Smooth muscle cell (in vitro differentiated cells): ENCODE results near the gene ZNF311. TPM values are rescaled to one million over a fixed set of nuclear protein-coding genes. Genes with fewer than 3 reads are reported as not detected.

ENCODE experiments used
- DNase-seq: peaks from one replicate; lab custom pipeline; 2025; ENCODE audit not compliant: unreplicated experiment; lab: John Stamatoyannopoulos, UW
- H2AFZ ChIP-seq: fragments of 200-600 bp; sonication (generic); 2 replicates; pipeline ENCODE4 v1.6.0; 2016; ENCODE audit warnings: antibody characterized with exemption, low read depth, mild to moderate bottlenecking
- H3F3A ChIP-seq: fragments of 200-600 bp; sonication (generic); 2 replicates; pipeline ENCODE4 v1.6.0; 2017; ENCODE audit warnings: antibody characterized with exemption, low read depth
- H3K27ac ChIP-seq: fragments of 200-600 bp; sonication (generic); 2 replicates; pipeline ENCODE4 v1.5.1; 2016; ENCODE audit warnings: low read depth, mild to moderate bottlenecking
- H3K27me3 ChIP-seq: fragments of 200-600 bp; sonication (generic); 2 replicates; pipeline ENCODE4 v1.6.1; 2016; ENCODE audit warnings: low read depth, mild to moderate bottlenecking
- H3K36me3 ChIP-seq: fragments of 200-600 bp; sonication (generic); 2 replicates; pipeline ENCODE4 v1.5.1; 2016; ENCODE audit warnings: low read depth
- H3K4me1 ChIP-seq: fragments of 200-600 bp; sonication (generic); 2 replicates; pipeline ENCODE4 v1.5.1; 2016; ENCODE audit warnings: low read depth
- H3K4me2 ChIP-seq: fragments of 200-600 bp; sonication (generic); 2 replicates; pipeline ENCODE4 v1.6.0; 2016; ENCODE audit warnings: mild to moderate bottlenecking
- H3K4me3 ChIP-seq: fragments of 200-600 bp; sonication (generic); 2 replicates; pipeline ENCODE4 v1.5.1; 2016; ENCODE audit warnings: mild to moderate bottlenecking
- H3K79me2 ChIP-seq: fragments of 200-600 bp; sonication (generic); 2 replicates; pipeline ENCODE4 v1.6.0; 2016; ENCODE audit warnings: low read depth, mild to moderate bottlenecking
- H3K9ac ChIP-seq: fragments of 200-600 bp; sonication (generic); 2 replicates; pipeline ENCODE4 v1.6.0; 2016; ENCODE audit warnings: low read depth
- H3K9me3 ChIP-seq: fragments of 200-600 bp; sonication (generic); replicated peaks from 2 replicates; pipeline ENCODE4 v1.5.1; 2016; ENCODE audit warnings: low read depth
- H4K20me1 ChIP-seq: fragments of 200-600 bp; sonication (generic); 2 replicates; pipeline ENCODE4 v1.6.0; 2016; ENCODE audit warnings: low read depth
- CTCF ChIP-seq: fragments of 200-600 bp; sonication (generic); IDR thresholded peaks from 2 replicates; pipeline ENCODE4 v1.5.1; 2017; ENCODE audit warnings: borderline replicate concordance, mild to moderate bottlenecking, antibody characterized with exemption; ENCODE audit not compliant: insufficient read depth, poor library complexity, severe bottlenecking
- WGBS: methylation state at CpG from one replicate; pipeline ENCODE4 v1.1.7; 2016; ENCODE audit warnings: low lambda C conversion rate; 5-methylcytosine and 5-hydroxymethylcytosine counted together
- polyA plus RNA-seq: library from polyadenylated mRNA; unstranded; fragments of >200 nt; fragmentation: Nextera tagmentation; extraction: Ambion mirVana; gene quantifications from 2 replicates; pipeline ENCODE4 v1.2.1, GENCODE V29; 2016
- total RNA-seq: library from RNA; depleted of rRNA; stranded (reverse); fragments of >200 nt; gene quantifications from 2 replicates; pipeline ENCODE4 v1.2.3, GENCODE V29; 2014

ZNF311 gene
- total and polyA plus RNA-seq, 2 experiments from 2014 or later: 0.17 to 0.58 TPM

- no peaks in the 10 kb centered on the region for H3K36me3 ChIP-seq
- H3F3A ChIP-seq: no peaks in the 10 kb centered on the region
- 40% methylated on average over 3 of the region's 3 CpGs for WGBS
- H2AFZ ChIP-seq: no peak overlapping the region
- no peak overlapping the region for H3K4me3 ChIP-seq
- H4K20me1 ChIP-seq: no peaks in the 10 kb centered on the region
- no peaks in the 10 kb centered on the region for H3K4me1 ChIP-seq
- DNase-seq: no peak
- TF ChIP-seq CTCF: no peak
- H3K79me2 ChIP-seq: no peaks in the 10 kb centered on the region
- H3K4me2 ChIP-seq: no peak overlapping the region
- no peaks in the 10 kb centered on the region for H3K9me3 ChIP-seq
- H3K9ac ChIP-seq: no peak overlapping the region
- H3K27ac ChIP-seq: no peak overlapping the region
- peaks cover 8% of the 10 kb centered on the region for H3K27me3 ChIP-seq
These were observed 12.3 kb upstream of the ZNF311 start for GRCh38 chr6:29017428-29017802.

GRCh38 chr6:29016559-29017427 lies 11.7 kb upstream of the ZNF311 start:
- Histone ChIP-seq H3F3A (no peaks in the 10 kb centered on the region), H3K27ac (no peak overlapping the region), H3K9me3 (no peaks in the 10 kb centered on the region), H4K20me1 (no peaks in the 10 kb centered on the region), H3K36me3 (no peaks in the 10 kb centered on the region), H3K4me3 (peak overlapping the region; percentile 62), H3K9ac (no peak overlapping the region), H3K79me2 (no peaks in the 10 kb centered on the region), H3K4me2 (peak overlapping the region; percentile 90), H3K4me1 (no peaks in the 10 kb centered on the region), H3K27me3 (peaks cover 14% of the 10 kb centered on the region), H2AFZ (peak overlapping the region; percentile 92)
- peak; percentile 46 for DNase-seq
- WGBS: 2% methylated on average over 41 of the region's 41 CpGs
- peak; percentile 79 for TF ChIP-seq CTCF

GRCh38 chr6:29014729-29015608 lies 9.9 kb upstream of the ZNF311 start:
- no peak for TF ChIP-seq CTCF
- H2AFZ ChIP-seq: no peak overlapping the region
- no peaks in the 10 kb centered on the region for H3K9me3 ChIP-seq
- DNase-seq: no peak
- H3K79me2 ChIP-seq: no peaks in the 10 kb centered on the region
- H3K27me3 ChIP-seq: peaks cover 23% of the 10 kb centered on the region
- H3K4me1 ChIP-seq: peaks cover 5% of the 10 kb centered on the region
- no peak overlapping the region for H3K4me2 ChIP-seq
- H4K20me1 ChIP-seq: no peaks in the 10 kb centered on the region
- WGBS: 99% methylated on average over 75 of the region's 79 CpGs
- H3F3A ChIP-seq: no peaks in the 10 kb centered on the region
- no peaks in the 10 kb centered on the region for H3K36me3 ChIP-seq
- no peak overlapping the region for H3K27ac ChIP-seq
- no peak overlapping the region for H3K9ac ChIP-seq
- H3K4me3 ChIP-seq: no peak overlapping the region
